ENCODE data around the gene PSMC3.
A peak's percentile ranks its signal among the peaks of the same experiment; 100 is the strongest.

Gene PSMC3

DNA sequence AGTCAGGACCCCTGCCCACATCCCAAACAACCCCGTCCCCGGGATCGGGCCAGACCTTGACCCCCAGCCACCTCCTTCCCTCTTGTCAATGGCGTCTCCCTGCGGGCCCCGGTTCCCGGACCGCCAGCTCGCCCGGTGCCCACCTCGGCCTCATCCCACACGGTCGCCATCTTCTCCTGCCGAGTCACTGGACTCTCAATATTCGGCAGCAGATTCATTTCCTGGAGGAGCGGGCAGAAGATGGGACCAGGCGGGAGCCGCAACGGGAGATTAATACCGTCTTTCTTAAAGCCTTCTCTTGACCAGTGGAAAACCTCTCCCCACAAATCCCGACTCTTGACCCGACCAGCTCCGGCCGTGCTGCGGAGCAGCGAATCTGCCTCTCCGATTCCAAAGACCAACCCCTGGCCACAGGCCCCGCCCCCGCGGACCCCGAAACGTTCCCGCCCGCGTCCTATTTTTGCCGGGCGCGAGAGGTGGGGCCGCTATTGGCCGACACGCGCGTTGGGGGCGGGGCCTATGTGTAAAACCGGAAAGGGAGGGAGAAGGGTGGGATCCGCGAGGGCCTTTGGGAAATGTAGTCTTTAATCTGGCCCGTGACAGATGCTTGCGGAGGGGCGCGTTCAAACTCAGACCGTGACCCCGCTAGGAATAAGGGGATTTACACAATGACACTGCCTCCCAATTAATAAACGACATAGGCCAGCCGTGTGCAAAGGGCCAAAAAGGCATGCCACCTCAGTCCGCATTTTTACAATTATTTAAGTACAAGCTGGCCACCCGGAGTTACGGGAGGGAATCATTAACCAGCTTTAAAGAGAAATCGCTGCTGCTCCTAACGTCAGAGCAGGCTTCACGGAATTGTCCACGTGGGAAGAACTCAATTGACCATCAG, at the start of gene PSMC3:
TSS of gene PSMC3 (minus strand) at position 378 of the 895 bp plus-strand sequence. CDS start at position 218, 160 bp downstream.
- peak; percentile 95 for DNase-seq

DNA sequence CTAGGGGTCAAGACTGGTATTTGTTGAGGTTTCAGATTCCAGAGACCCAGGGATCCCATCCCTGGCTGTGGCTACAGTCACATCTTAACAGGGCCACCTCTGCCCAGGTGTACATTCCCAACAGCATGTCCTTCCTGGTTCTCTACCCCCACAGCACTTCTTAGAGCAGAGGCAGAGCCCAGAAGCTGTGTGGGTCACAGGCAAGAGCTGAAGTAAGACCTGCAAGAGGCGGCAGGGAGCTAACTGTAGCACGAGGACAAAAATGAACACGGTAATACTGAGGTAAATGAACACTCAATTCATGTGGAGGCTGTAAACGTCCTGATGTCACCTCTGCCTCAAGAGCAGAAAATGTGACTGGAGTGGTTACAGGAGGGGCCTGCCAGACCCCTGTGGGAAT, 44.4 kb upstream of the PSMC3 start:
- no peak for DNase-seq

DNA sequence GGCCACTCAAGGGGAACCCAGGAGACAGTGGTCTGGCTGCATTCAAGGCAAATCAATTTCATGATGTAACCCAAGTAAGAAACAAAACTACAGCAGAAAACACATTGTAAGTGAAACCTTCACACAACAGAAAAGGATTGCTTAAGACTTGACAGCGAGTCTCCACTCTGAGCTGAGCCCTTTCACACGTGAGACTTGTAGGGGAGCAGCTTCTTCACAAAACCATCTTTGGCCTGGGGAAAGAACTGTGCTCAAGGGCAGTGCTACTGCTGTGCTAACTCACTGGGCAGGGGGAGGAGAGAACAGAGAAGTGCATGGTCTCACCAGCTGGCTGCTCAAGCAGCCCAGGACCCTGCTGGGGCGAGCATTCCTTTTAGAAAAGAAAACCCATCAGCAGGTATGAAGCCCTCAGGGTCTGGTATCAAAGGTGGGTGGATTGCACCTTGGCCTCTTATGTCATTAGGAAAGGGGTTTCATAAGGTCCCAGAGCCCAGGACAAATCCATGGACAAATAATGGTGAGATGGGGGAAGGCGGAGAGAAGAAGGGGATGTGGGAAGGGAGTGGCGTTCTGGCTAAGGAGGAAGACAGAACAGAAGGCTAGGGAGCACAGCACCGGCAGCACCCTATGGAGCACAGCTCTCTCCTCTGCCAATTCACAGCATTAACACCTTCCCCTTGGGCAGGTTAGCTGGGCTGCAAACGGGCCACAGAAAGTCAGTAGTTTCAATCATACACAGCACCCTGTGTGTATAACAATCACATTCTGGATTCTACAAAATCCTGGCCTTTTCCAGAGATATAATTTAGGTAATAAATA, 43.3 kb upstream of the PSMC3 start:
- no peak for DNase-seq

DNA sequence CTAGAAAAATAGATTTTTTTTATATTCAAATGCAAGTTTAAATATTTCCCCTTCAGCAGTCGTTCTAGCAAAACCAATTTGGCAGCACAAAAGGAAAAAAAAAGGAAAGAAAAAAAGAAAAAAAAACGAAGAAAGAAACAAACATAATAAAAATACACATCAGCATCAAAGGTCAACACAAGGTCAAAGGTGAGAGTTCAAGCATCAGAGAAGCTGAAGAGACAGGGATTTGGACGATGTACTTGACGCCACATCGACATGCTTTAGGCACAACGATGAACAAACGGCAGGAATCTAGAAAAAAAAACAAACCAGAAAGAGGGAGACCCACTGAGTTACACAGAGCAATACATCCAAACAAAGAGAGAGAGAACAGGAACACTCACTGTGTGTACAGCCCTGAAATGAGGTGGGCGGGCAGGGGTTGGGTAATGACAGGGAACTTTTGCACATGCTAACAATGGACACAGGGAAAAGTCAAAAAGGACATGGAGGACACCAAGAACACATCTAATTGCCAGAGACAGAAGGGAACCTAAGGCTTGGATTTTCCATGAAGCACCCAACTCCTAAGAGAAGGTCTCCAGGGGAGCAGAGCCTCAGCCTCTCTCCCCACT, 42.5 kb upstream of the PSMC3 start:
- no peak for DNase-seq

DNA sequence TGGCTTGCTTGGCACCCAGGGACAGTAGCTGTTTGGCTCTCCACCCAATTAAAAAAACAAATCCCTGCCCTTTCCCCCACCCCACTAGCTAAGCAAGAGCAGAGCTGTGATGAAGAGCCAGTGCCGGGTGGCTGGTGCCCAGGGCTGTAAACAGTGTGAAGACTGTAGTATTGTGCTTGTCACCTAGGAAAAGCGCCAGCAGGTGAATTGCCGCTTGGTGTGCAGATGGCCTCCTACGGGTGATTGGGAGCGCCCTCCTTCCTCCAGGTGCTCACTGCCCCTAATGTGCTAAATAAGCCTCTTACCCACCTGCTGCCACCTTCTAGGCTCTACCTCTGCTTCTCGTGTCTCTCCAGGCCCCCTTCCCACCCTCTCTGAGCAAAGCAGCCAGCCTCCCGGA, 41.1 kb upstream of the PSMC3 start:
- no peak for DNase-seq

DNA sequence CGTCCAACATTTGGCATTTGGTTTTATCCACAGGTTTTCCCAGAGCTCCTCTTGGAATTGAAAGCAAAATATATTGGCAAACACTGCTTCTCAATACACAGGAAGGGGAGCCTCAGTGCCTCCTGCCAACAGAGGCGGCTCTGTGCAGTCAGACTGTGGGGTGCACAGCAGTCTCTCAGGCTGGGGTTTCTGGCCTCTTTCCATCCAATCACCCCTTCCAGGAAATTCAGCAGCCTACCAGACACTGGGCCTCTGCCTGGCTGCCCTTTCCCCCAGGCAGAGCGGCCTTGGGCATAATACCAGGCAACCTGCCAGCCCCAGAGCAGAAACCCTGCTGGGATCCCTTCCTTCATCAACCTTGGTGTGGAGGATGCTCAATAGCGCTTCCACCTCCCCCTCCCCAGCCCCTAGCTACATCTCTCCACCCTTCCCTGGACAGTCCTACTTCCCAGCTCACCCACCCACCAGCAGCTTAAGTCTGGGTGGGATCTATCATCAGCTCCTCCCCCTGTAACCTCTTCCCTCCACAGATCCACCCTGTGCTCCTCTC, 40.5 kb upstream of the PSMC3 start:
- DNase-seq = no peak

DNA sequence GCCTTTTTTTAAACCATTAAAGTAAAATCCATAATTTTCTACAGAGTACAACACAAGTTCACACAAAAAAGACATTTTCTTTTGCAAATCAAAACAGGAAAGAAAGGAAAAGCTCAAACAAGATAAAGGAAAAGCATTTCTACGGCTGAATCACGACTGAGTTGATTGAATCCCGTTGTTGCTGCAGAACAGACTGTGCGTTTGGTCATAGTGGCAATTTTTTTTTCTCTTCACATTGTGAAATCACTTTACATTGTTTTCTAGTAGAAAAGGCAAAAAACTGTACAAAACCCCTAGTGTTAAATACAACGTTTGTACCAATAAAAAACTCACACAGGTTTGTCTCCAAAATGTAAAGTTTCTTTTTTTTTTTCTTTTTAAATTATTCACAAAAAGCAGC, 40.0 kb upstream of the PSMC3 start:
- DNase-seq = no peak

DNA sequence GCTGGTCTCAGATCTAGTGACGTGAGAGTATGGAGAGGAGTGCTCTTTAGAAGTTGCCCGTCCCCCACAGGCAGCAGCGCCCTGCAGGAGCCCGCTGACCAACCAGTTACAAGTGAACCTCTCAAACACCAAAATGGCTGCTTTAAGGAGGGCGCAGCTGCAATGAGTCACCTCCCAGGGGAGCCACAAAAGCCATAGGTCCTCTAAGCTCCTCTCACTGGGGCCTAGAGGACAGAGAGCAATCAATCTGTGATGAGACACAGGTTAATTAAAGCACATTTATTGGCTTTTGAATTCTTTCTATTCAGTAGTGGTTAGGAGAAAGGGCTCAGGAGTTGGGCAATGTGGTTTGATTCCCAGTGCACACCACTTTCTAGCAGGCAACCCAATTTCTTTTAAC, 38.2 kb upstream of the PSMC3 start:
- DNase-seq = no peak

DNA sequence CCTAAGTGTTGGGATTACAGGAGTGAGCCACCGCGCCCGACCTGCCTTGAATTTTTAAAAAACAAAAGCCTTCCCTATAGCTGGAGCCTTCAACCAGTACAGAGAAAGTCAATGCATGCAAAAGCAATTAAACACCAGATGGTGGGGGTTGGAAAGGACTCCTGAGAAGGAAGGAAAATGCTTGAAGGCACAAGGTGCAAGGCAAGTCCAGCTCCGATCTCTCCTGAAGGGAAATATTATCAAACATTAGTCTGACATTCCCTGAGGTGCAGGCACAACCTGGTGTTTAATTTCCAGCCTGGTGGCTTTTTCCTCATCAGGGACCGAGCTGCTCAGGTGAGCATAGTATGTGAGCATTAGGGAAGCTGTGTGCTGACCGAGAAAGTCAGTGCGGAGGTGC, 35.6 kb upstream of the PSMC3 start:
- no peak for DNase-seq

DNA sequence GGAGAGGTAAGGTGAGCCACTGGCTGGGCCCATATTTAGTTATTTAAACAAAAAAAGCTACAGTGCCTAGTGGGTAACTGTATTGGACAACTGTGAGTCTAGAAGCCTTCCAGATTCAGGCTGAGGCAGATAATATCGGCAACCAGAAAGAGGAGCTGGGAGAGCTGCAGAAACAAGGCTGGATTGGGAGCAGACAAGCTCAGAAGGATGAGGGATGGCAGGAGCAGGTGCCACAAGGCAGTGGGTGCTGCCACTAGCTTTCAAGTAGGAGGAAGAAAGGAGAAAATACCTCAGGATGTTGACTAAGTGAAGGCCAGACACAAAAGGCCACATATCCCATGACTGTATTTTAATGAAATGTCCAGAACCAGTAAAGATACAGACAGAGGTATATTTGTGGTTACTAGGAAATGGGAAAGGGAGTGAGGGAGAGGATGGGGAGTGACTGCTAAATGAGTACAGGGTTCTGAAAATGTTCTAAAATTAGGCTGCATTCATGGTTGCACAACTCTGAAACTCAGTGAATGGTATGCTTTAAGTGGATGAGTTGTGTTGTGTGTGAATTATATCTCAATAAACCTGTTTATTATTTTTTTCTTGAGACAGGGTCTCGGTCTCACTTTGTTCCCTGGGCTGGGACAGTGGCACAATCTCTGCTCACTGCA, 34.5 kb upstream of the PSMC3 start:
- DNase-seq = no peak

DNA sequence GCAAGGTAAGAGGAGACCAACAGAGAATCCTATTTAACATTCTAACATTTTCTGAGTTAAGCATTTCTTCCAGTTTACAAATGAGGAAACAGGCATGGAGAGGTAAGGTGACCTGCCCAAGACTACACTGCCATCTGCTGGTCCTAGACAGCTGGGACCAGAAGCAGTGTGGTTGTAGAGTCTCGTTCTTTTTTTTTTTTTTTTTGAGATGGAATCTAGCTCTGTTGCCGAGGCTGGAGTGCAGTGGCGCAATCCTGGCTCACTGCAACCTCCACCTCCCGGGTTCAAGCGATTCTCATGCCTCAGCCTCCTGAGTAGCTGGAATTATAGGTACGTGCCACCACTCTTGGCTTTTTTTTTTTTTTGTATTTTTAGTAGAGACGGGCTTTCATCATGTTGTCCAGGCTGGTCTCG, 28.0 kb upstream of the PSMC3 start:
- peak; percentile 37 for DNase-seq

DNA sequence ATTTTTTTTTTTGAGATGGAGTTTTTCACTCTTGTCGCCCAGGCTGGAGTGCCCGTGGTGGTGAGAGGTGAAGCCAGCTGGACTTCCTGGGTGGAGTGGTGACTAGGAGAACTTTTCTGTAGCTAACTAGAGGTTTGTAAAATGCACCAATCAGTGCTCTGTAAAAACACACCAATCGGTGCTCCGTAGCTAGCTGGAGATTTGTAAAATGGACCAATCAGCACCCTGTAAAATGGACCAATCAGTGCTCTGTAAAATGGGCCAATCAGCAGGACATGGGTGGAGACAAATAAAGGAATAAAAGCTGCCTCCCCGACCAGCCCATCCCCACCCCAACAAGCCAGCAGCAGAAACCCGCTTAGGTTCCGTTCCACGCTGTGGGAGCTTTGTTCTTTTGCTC, 27.1 kb upstream of the PSMC3 start:
- DNase-seq = no peak

DNA sequence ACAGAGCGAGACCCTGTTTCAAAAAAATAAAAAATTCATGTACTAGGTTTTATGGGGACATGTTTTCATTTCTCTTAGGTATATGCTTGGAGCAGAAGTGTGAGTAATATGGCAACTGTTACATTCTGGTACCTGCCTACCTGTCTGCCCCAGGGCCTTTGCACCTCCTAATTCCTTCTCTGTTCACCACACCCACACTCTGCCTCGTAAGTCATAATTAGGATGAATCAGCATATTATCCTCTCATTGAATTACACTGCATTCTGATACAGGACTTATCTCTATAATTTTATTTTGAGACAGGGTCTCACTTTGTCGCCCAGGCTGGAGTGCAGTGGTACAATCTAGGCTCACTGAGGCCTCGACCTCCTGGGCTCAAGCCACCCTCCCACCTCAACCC, 25.8 kb upstream of the PSMC3 start:
- no peak for DNase-seq

DNA sequence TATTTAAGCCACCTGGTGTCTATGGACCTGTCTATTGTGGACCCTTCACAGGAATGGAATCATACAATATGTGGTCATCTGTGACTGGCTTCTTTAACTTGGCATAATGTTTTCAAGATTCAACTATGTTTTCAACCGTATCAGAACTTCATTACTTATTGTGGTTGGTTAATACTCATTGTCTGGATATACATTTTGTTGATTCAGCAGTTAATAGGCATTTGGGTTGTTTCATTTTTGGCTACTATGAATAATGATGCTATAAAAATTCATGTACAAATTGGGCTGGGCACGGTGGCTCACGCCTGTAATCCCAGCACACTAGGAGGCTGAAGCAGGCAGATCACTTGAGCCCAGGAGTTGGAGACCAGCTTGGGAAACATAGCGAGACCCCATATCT, 25.2 kb upstream of the PSMC3 start:
- DNase-seq = no peak

DNA sequence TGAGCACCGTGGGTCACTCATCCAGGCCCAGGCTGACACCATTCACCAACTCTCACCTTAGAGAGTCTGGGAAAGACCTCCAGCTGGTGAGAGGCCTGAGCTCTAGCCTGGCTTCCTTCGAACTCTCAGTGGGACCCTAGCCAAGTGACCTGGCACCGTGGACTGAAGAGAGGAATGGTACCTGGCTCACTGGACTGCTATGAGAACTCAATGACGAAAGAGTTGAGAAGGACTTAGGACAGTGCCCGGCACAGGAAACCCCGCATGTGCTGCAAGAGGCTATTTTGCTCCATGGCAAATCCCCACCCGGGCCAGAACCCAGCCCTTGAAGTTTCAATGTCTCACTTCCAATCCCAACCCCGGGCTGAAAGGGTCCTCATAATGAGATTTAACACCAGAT, 23.3 kb upstream of the PSMC3 start:
- DNase-seq = no peak

DNA sequence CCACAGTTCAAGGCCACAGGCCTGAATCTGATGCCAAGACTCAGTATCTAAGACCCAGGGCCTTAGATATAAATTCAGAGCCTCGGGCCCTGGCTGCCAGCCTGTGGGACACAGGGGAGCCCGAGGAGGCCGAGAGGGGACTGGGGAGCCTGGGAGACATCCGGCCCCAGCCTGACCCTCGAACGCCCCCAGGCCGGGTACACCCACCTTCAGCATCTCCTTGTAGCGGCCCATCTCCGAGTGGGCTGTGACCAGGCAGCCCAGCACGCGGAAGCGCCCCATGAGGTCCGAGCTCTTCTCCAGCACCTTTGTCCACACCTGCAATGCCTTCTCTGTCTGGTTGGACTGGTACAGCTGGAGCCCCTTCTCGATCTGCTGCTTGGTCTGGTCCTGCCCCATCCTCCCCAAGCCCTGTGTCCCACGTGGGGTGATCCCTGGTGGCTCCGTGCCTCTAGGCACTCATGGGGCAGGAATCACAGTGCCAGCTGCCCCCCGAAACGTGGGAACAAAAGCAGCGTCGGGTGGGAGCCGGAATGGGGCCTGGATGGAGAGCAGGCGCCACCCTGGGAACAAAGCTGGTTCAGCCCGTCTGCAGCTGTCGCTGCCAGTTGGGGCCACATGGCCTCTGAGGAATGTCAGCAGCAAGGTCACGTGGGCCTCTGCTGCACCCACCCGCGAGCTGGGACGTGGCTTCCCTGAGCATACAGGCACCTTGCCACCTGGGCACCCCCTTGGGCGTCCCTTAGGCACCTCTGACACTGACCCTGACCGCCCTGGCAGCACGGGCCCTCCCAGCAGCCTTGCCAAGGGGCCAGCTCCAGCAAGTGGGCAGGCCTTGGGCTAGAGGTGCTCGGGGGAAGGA, 22.6 kb upstream of the PSMC3 start, which contains the start of gene RAPSN:
TSS of gene RAPSN (minus strand) at position 571 of the 862 bp plus-strand sequence. CDS start at position 399, 172 bp downstream.
- DNase-seq = no peak

DNA sequence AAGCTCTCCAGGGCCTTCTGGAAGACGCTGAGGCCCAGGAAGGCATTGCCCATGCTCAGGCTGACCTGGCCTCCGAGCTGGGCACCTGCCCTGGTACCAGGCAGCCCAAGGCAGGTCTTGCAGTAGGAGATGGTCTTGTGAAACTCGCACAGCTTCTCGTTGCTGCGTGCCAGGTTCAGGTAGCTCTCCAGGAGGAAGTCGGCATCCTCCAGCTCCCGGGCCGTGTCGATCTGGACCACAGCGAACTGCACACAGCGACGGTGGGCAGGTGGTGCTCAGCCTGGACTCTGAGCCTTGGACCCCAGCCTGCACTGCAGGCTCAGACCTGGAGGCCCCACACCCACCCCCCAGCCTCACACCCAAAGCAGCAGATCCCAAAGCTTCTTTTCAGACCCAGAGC, 21.7 kb upstream of the PSMC3 start:
- DNase-seq = no peak

DNA sequence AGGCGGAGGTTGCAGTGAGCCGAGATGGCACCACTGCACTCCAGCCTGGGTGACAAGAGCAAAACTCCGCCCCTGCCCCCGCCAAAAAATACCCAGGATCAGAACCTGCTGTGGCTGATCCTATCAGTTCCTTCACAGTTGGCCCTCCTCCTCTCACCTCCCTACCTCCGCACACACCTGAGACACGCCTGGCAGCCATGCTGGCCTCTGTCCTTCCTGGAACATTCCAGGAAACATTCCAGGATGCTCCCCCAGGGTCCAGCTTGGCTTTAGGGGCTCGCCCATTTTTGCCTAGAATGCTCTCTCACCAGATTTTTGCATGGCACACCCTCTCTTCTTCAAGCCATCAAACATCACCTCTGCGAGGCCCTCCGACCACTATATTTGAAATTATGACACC, 20.6 kb upstream of the PSMC3 start:
- no peak for DNase-seq

DNA sequence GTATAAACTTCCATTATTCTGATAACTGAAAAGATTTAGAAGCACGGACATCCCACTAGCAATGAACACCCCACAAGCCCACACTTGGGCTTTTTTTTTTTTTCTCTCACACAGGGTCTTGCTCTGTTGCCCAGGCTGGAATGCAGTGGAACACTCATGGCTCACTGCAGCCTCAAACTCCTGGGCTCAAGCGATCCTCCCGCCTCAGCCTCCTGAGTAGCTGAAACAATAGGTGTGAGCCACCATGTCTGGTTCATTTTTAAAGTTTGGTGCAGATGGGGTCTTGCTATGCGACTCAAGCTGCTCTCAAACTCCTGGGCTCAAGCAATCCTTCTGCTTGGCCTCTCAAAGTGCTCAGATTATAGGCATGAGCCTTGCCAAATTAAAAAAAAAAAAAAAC, 19.6 kb upstream of the PSMC3 start:
- no peak for DNase-seq

DNA sequence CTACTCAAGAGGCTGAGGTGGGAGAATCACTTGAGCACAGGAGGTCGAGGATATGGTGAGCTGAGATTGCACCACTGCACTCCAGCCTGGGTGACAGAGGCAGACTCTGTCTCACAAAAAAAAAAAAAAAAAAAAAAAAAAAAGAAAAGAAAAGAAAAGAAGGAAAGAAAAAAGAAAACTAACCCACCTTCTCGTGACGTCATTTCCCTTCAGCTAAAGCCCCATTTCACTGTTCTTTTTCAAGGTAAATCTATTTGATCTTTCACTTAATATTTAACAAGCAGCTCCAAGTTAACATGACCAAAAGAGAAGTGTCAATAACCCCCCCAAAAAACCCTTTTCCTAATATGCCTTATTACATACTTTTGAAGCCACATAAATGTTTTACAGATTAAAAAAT, 17.6 kb upstream of the PSMC3 start:
- DNase-seq = no peak

DNA sequence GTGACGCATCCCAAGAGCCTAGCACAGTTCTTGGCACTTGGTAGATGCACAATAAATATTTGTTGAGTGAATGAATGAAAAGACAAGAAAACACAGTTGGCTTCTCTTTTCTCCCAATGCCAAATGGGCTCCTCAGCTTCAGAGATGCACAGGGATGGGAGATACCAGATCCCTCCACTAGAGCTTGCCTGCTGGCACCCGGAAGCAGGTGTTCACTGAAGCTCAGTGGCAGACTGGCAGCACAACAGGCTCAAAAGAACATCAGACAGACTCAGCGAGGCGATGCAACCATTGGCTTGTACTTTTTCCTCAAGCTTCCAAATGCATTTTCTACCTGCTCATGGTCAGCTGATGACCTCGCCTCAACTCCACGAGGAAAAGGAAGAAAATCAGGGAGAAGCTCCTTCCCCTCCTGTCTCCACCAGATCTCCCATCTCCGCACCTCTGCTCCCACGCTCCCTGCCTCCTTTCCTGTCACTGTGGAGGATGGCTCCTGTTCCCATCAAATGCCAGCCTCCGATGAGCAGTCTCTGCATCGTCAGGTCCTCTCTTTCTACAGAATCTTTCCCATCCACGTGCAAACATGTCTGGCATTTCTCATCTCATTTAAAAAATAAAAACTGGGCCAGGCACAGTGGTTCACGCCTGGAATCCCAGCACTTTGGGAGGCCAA, 16.9 kb upstream of the PSMC3 start:
- no peak for DNase-seq

All from NCI-H1048 (cell line).